Neutrophil (primary cell): ENCODE measurements around the gene CD300C.

ENCODE experiments used
- H3K27ac ChIP-seq: fragments of 200-600 bp; sonication (generic); 2 replicates; pipeline ENCODE4 v1.5.1; 2016; ENCODE audit warnings: mild to moderate bottlenecking, moderate library complexity
- H3K27me3 ChIP-seq: fragments of 200-600 bp; sonication (generic); 2 replicates; pipeline ENCODE4 v1.6.0; 2016; ENCODE audit warnings: mild to moderate bottlenecking
- H3K36me3 ChIP-seq: fragments of 200-600 bp; sonication (generic); 2 replicates; pipeline ENCODE4 v1.5.1; 2017
- H3K4me1 ChIP-seq, 2 experiments: fragments of 200-600 bp in 1 of 2; sonication (generic) in 1 of 2; 1 replicate in 1 of 2; 2 replicates in 1 of 2; pipeline versions ENCODE4 v1.5.1 to v1.6.1; 2013 to 2016; ENCODE audit warnings: low read depth in 1 of 2, low read length in 1 of 2, mild to moderate bottlenecking in 1 of 2, moderate library complexity in 1 of 2; ENCODE audit not compliant: control insufficient read depth in 1 of 2, insufficient read depth in 1 of 2
- H3K4me3 ChIP-seq, 2 experiments: fragments of 200-600 bp in 1 of 2; sonication (generic) in 1 of 2; 1 replicate in 1 of 2; 2 replicates in 1 of 2; pipeline ENCODE4 v1.5.1; 2013 to 2016; ENCODE audit warnings: low read depth in 1 of 2, low read length in 1 of 2, mild to moderate bottlenecking in 1 of 2, moderate library complexity in 1 of 2
- H3K9me3 ChIP-seq: fragments of 200-600 bp; sonication (generic); 2 replicates; pipeline ENCODE4 v1.5.1; 2016
- CTCF ChIP-seq: fragments of 200-600 bp; sonication (generic); IDR thresholded peaks from 2 replicates; pipeline ENCODE4 v1.5.1; 2016; ENCODE audit warnings: antibody characterized with exemption

Gene CD300C

DNA sequence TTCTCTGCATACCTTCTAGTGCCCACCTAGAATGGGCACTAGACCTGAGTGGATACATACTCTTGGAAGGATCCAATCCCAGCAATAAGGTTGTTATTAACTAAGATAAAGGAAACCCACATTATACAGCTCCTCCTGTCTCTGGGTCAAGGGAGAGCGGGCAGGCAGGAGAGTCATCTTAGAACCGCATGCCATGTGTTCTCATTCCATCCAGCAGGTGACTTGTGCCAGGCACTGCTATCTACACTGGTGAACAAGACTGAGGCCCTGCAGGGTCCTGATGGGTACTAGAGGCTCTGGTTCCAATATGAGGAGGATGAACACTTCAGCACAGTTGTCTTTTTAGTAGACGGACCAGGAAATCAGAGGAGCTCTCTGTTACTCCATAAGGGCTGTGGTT, 27.3 kb upstream of the CD300C start:
- no peaks in the 10 kb centered on the region for H3K36me3 ChIP-seq
- H3K27me3 ChIP-seq = peaks cover 76% of the 10 kb centered on the region
- no peak overlapping the region for H3K27ac ChIP-seq
- peaks cover 17 to 38% of the 10 kb centered on the region in 2 experiments for H3K4me1 ChIP-seq
- no peak overlapping the region for H3K4me3 ChIP-seq
- no peaks in the 10 kb centered on the region for H3K9me3 ChIP-seq
- TF ChIP-seq CTCF = no peak

GRCh38 chr17:74571621-74572270, 25.8 kb upstream of the CD300C start:
- no peak overlapping the region for H3K27ac ChIP-seq
- no peak overlapping the region for H3K4me3 ChIP-seq
- H3K9me3 ChIP-seq = no peaks in the 10 kb centered on the region
- peaks cover 26 to 52% of the 10 kb centered on the region in 2 experiments for H3K4me1 ChIP-seq
- H3K27me3 ChIP-seq = peaks cover 87% of the 10 kb centered on the region
- no peak for TF ChIP-seq CTCF
- no peaks in the 10 kb centered on the region for H3K36me3 ChIP-seq

DNA sequence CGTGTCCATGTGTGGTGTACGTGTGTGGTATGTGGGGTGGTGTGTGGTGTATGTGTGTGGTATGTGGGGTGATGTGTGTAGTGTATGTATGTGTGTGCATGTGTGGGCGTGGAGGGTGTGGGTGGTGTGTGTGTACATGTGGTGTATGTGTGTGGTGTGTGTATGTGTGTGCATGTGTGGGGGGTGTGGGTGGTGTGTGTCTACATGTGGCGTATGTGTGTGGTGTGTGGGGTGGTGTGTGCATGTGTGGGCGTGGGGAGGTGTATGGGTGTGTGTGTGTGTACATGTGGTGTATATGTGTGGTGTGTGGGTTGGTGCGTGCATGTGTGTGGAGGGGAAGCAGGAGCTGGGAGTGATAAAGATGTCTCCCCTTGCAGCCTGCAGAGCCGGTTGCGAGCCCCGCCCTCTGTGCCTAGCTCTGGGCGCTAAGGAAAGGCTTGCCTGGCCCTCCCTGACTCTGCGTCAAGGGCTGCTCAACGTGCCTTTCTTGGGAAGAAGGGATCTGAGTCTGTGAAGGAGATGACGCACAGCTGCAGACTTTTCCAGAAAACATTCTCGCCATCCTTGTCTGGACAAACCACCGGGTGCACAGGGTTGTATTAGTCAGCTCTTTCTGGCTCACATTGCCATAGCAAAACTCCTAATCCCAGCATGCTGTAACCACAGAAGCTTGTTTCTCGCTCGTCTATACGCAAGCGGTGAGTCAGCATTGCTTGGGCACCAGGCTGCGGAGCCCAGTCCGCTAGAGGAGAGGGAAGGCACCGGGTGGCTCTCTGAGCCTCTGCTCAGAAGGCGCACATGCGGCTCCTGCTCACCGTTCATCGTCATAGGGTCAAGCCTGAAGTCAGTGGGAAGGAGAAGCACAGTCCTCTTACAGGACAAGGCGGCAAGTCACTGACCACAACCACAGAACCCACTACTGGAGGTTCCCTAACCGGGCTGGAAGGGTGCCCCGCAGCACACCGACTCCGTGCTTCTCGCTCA, 23.4 kb upstream of the CD300C start:
- no peaks in the 10 kb centered on the region for H3K9me3 ChIP-seq
- H3K4me3 ChIP-seq = no peak overlapping the region
- TF ChIP-seq CTCF = no peak
- peaks cover 88% of the 10 kb centered on the region for H3K27me3 ChIP-seq
- H3K27ac ChIP-seq = peak overlapping the region; percentile 58
- peaks cover 26 to 60% of the 10 kb centered on the region in 2 experiments for H3K4me1 ChIP-seq
- H3K36me3 ChIP-seq = no peaks in the 10 kb centered on the region

DNA sequence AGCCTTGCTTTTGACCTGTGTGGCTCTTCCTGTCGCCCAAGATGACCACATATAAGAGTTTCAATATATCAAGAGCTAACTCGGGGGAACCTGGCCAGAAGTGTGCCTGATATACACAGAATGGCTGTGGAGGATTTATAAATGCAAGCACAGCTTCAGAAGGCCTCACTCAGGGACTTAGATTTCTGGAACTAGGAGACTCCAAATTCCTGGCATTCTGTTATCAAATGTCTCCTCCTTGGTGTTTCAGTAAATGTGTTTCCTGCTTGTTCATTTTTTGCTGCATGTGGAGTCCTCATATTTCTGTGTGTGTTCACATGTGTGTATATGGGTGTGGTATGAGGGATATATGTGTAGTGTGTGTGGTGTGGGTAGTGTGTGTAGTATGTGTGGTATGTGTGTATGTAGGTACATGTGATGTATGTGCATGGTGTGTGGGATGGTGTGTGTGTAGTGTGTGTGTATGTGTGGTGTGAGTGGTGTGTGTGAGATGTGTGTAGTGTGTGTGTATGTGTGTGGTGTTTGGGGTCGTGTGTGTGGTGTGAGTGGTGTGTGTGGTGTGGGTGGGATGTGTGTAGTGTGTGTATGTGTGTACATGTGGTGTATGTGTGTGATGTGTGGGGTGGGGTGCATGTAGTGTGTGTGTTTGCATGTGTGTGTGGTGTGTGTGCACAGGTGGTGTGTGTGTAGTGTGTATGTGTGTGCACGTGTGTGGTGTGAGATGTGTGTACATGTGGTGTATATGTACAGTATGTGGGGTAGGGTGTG, 22.4 kb upstream of the CD300C start:
- TF ChIP-seq CTCF = no peak
- no peak overlapping the region for H3K4me3 ChIP-seq
- H3K27me3 ChIP-seq = peaks cover 87% of the 10 kb centered on the region
- H3K9me3 ChIP-seq = no peaks in the 10 kb centered on the region
- no peak overlapping the region for H3K27ac ChIP-seq
- H3K36me3 ChIP-seq = no peaks in the 10 kb centered on the region
- H3K4me1 ChIP-seq = peaks cover 26 to 60% of the 10 kb centered on the region in 2 experiments

GRCh38 chr17:74567397-74567796, 21.5 kb upstream of the CD300C start, which contains the start of gene CD300H:
TSS of gene CD300H (minus strand) at chr17:74567509.
- no peaks in the 10 kb centered on the region for H3K9me3 ChIP-seq
- H3K27me3 ChIP-seq = peaks cover 83% of the 10 kb centered on the region
- peak within 1 kb of the TSS in 1 of 2 experiments; percentile 55 for H3K4me3 ChIP-seq
- H3K27ac ChIP-seq = peak within 1 kb of the TSS; percentile 72
- no peak for TF ChIP-seq CTCF
- no peaks in the 10 kb centered on the region for H3K36me3 ChIP-seq
- peaks cover 26 to 60% of the 10 kb centered on the region in 2 experiments for H3K4me1 ChIP-seq
